ENCODE data around the gene CST7.
A peak's percentile ranks its signal among the peaks of the same experiment; 100 is the strongest.

The CST7 gene

GRCh38 chr20:24937579-24937978, 11.5 kb upstream of the CST7 start:
- H3K9me3 ChIP-seq (ENCODE audit: severe bottlenecking): peaks cover 4% of the 10 kb centered on the region
- no peak overlapping the region for H3K4me3 ChIP-seq (ENCODE audit: severe bottlenecking)
- no peak for TF ChIP-seq CTCF (IDR thresholded peaks at IDR 0.05; ENCODE audit: poor library complexity, severe bottlenecking)
- H3K27ac ChIP-seq (ENCODE audit: poor library complexity, severe bottlenecking): no peak overlapping the region
- no peaks in the 10 kb centered on the region for H3K4me1 ChIP-seq (ENCODE audit: insufficient read depth, poor library complexity, severe bottlenecking)
- H3K27me3 ChIP-seq (ENCODE audit: insufficient read depth, poor library complexity, severe bottlenecking): no peaks in the 10 kb centered on the region
- no peaks in the 10 kb centered on the region for H3K36me3 ChIP-seq (ENCODE audit: low read depth)
- no peak for ATAC-seq (ENCODE audit: low read depth)
- DNase-seq (ENCODE audit: low spot score): no peak

GRCh38 chr20:24938498-24938897, 10.6 kb upstream of the CST7 start:
- H3K4me3 ChIP-seq (ENCODE audit: severe bottlenecking): no peak overlapping the region
- no peaks in the 10 kb centered on the region for H3K4me1 ChIP-seq (ENCODE audit: insufficient read depth, poor library complexity, severe bottlenecking)
- H3K27me3 ChIP-seq (ENCODE audit: insufficient read depth, poor library complexity, severe bottlenecking): no peaks in the 10 kb centered on the region
- DNase-seq (ENCODE audit: low spot score) (peak; percentile 27), ATAC-seq (ENCODE audit: low read depth) (no peak)
- TF ChIP-seq CTCF (IDR thresholded peaks at IDR 0.05; ENCODE audit: poor library complexity, severe bottlenecking): no peak
- H3K36me3 ChIP-seq (ENCODE audit: low read depth): no peaks in the 10 kb centered on the region
- H3K27ac ChIP-seq (ENCODE audit: poor library complexity, severe bottlenecking): no peak overlapping the region
- peaks cover 4% of the 10 kb centered on the region for H3K9me3 ChIP-seq (ENCODE audit: severe bottlenecking)

- H3K36me3 ChIP-seq (ENCODE audit: low read depth): no peaks in the 10 kb centered on the region
- no peak overlapping the region for H3K27ac ChIP-seq (ENCODE audit: poor library complexity, severe bottlenecking)
- no peak overlapping the region for H3K4me3 ChIP-seq (ENCODE audit: severe bottlenecking)
- ATAC-seq (ENCODE audit: low read depth) (no peak), DNase-seq (ENCODE audit: low spot score) (no peak)
- TF ChIP-seq CTCF (IDR thresholded peaks at IDR 0.05; ENCODE audit: poor library complexity, severe bottlenecking): no peak
- H3K9me3 ChIP-seq (ENCODE audit: severe bottlenecking): peaks cover 4% of the 10 kb centered on the region
- H3K4me1 ChIP-seq (ENCODE audit: insufficient read depth, poor library complexity, severe bottlenecking): no peaks in the 10 kb centered on the region
- no peaks in the 10 kb centered on the region for H3K27me3 ChIP-seq (ENCODE audit: insufficient read depth, poor library complexity, severe bottlenecking)
Observed at GRCh38 chr20:24939036-24939435, 10.0 kb upstream of the CST7 start.

- H3K27ac ChIP-seq (ENCODE audit: poor library complexity, severe bottlenecking): no peak overlapping the region
- H3K4me3 ChIP-seq (ENCODE audit: severe bottlenecking): no peak overlapping the region
- H3K9me3 ChIP-seq (ENCODE audit: severe bottlenecking): no peaks in the 10 kb centered on the region
- H3K27me3 ChIP-seq (ENCODE audit: insufficient read depth, poor library complexity, severe bottlenecking): no peaks in the 10 kb centered on the region
- no peaks in the 10 kb centered on the region for H3K4me1 ChIP-seq (ENCODE audit: insufficient read depth, poor library complexity, severe bottlenecking)
- TF ChIP-seq CTCF (IDR thresholded peaks at IDR 0.05; ENCODE audit: poor library complexity, severe bottlenecking): no peak
- ATAC-seq (ENCODE audit: low read depth) (no peak), DNase-seq (ENCODE audit: low spot score) (peak; percentile 16)
- H3K36me3 ChIP-seq (ENCODE audit: low read depth): no peaks in the 10 kb centered on the region
Observed at GRCh38 chr20:24942679-24943078, 6.4 kb upstream of the CST7 start.

GRCh38 chr20:24943196-24943595, 5.9 kb upstream of the CST7 start:
- no peak for TF ChIP-seq CTCF (IDR thresholded peaks at IDR 0.05; ENCODE audit: poor library complexity, severe bottlenecking)
- H3K4me3 ChIP-seq (ENCODE audit: severe bottlenecking): no peak overlapping the region
- no peaks in the 10 kb centered on the region for H3K4me1 ChIP-seq (ENCODE audit: insufficient read depth, poor library complexity, severe bottlenecking)
- no peaks in the 10 kb centered on the region for H3K36me3 ChIP-seq (ENCODE audit: low read depth)
- no peak for ATAC-seq (ENCODE audit: low read depth)
- no peaks in the 10 kb centered on the region for H3K9me3 ChIP-seq (ENCODE audit: severe bottlenecking)
- DNase-seq (ENCODE audit: low spot score): no peak
- H3K27ac ChIP-seq (ENCODE audit: poor library complexity, severe bottlenecking): no peak overlapping the region
- no peaks in the 10 kb centered on the region for H3K27me3 ChIP-seq (ENCODE audit: insufficient read depth, poor library complexity, severe bottlenecking)
